Dendritic cell treated with granulocyte-macrophage colony-stimulating factor and Interleukin-4, amounts not matched to agents 40 ng/mL and 50 ng/mL, for 4 days (primary cell): ENCODE results near the gene NELFA.
"Not testable (repeated sequence)": the region's sequence is repeated elsewhere in the genome, so short reads cannot be mapped to it uniquely, and the experiment has no call there.

ENCODE experiments used
- H3K27ac Mint-ChIP-seq: one replicate; pipeline ENCODE4 v1.8.0; 2022; ENCODE audit warnings: mild to moderate bottlenecking, mixed read lengths
- H3K27me3 Mint-ChIP-seq: one replicate; pipeline ENCODE4 v1.8.0; 2022; ENCODE audit warnings: mild to moderate bottlenecking, mixed read lengths
- H3K36me3 Mint-ChIP-seq: one replicate; pipeline ENCODE4 v1.8.0; 2022; ENCODE audit warnings: low read depth, mixed read lengths
- H3K4me1 Mint-ChIP-seq: one replicate; pipeline ENCODE4 v1.8.0; 2022; ENCODE audit warnings: low read depth, mixed read lengths
- H3K4me3 Mint-ChIP-seq: one replicate; pipeline ENCODE4 v1.8.0; 2022; ENCODE audit warnings: mild to moderate bottlenecking, moderate library complexity, mixed read lengths
- H3K9me3 Mint-ChIP-seq: one replicate; pipeline ENCODE4 v1.8.0; 2022; ENCODE audit warnings: mixed read lengths
- intact Hi-C: fragments of 100-400 bp; cut with micrococcal nuclease; formaldehyde crosslinking; loops from one replicate; pipeline ENCODE4 v1.15.0; 2022

The NELFA gene

DNA sequence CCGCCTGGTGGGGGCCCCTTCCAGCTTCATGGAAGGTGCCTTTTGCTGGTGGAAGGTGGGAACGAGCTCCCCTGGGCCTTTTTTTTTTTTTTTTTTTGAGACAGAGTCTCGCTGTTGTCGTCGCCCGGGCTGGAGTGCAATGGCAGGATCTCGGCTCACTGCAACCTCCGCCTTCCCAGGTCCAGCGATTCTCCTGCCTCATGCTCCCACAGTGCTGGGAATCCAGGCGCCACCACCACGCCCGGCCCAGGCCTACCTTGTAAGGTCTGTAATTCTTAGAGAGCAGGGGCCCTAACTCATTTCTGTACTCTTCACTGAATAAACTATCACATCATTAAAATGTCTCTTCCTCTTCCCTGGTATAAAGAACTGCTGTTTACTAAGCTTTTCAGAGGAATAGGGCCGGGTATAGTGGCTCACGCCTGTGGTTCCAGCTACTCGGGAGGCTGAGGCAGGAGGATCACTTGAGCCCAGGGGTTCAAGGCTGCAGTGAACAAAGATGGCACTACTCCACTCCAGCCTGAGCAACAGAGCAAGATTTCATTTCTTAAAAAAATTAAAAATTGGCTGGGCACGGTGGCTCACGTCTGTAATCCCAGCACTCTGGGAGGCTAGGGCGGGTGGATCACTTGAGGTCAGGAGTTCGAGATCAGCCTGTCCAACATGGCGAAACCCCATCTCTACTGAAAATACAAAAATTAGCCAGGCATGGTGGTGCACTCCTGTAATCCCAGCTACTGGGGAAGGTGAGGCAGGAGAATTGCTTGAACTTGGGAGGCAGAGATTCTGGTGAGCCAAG lies 14.9 kb downstream of the NELFA start:
- H3K27me3 Mint-ChIP-seq, H3K27ac Mint-ChIP-seq, H3K4me3 Mint-ChIP-seq, intact Hi-C loops, H3K4me1 Mint-ChIP-seq: not testable (repeated sequence)
- peaks cover 20% of the 10 kb centered on the region for H3K9me3 Mint-ChIP-seq
- H3K36me3 Mint-ChIP-seq = peaks cover 84% of the 10 kb centered on the region

DNA sequence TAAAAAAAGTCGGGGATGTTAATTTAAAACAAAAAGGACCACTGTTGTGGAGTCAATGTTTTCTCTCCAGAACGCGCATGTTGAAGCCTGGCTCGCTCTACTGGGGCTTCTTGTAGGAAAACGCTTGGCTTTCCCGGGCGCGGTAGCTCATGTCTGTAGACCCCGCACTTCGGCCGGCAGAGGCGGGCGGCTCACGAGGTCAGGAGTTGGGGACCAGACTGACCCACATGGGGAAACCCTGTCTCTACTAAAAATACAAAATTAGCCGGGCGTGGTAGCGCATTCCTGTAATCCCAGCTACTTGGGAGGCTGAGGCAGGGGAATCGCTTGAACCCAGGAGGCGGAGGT lies 15.6 kb downstream of the NELFA start:
- no peak overlapping the region for H3K27ac Mint-ChIP-seq
- no peak overlapping the region for H3K4me3 Mint-ChIP-seq
- intact Hi-C loops = no loop called here
- H3K4me1 Mint-ChIP-seq = peaks cover under 1% of the 10 kb centered on the region
- H3K27me3 Mint-ChIP-seq = no peaks in the 10 kb centered on the region
- H3K9me3 Mint-ChIP-seq = peaks cover 12% of the 10 kb centered on the region
- peaks cover 86% of the 10 kb centered on the region for H3K36me3 Mint-ChIP-seq

DNA sequence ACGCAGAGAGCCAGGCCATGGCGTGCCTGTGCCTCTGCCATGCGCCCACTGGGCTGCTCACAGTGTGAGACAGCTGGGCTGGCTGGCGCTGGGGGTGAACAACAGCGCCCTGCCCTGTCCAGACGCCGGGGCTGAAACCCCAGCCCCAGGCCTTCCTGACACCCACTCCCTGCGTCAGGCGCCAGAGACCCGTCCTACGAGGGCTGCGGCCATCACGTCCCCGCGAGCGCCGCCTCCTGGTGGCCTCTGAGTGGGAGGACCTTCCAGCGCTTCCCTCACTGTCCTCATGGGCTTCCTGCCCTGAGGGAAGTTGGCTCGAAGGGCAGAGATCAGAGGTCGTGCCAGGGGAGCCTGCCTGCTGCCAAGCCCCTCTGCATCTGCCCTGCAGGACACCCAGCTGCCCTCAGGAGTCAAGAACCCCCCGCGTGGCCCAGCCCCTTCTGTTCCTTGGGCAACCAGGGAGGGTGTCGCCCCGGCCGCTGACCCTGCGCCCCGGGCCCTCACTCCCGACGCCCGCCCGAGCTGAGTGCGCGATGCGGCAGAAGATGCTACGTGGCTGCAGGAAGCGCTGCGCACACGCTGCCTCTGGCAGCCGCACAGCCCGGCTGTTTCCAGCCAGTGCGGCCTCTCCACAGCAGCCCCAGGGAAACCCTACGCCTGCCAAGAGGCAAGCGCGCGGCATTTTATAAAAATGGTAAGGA lies 16.2 kb downstream of the NELFA start:
- Mint-ChIP-seq H3K4me1 (no peaks in the 10 kb centered on the region), H3K27me3 (no peaks in the 10 kb centered on the region), H3K9me3 (peaks cover 7% of the 10 kb centered on the region), H3K27ac (no peak overlapping the region), H3K36me3 (peaks cover 86% of the 10 kb centered on the region), H3K4me3 (no peak overlapping the region)
- intact Hi-C loops = no loop called here

DNA sequence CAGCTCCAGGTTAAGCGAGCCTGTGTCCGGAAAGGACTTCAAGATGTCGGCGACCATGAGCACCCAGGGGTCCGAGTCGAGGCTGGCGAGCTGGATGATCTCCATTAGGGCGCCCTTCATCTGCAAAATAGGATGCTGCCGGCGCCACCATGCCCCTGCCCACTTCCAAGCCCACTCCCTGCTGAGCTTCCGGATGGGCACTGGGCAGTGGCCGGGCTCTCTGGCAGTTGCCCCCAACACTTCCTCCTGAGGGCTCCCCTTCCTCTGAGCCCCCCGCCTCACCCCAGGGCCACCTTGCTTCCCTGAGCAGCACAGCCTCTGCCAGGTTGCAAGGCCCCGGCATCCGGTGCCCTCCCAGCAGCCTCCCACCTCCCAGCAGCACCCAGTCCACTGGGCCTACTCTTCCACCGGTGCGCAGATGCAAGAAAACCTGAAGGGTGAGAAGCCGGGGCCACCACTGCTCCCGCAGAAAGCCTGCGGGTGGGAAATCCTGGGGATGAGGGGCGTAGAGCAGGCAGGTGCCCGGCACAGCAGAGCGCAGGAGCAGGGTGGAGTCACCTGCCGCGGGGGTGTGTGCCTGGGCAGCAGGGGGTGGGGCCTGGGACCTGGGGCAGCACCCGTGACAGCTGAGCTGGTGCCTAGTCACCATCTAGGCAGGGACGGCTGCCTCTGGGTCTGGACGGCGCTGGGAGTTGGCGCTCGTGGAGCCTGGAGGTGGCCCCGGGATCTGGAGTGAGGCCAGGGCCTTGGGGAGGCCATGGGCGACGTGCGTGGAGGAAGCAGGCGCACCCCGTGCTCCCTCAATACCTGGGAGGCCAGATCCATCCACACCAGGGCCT lies 17.0 kb downstream of the NELFA start:
- no peak overlapping the region for H3K27ac Mint-ChIP-seq
- intact Hi-C loops = no loop called here
- no peaks in the 10 kb centered on the region for H3K9me3 Mint-ChIP-seq
- H3K27me3 Mint-ChIP-seq = no peaks in the 10 kb centered on the region
- H3K36me3 Mint-ChIP-seq = peaks cover 86% of the 10 kb centered on the region
- no peak overlapping the region for H3K4me3 Mint-ChIP-seq
- H3K4me1 Mint-ChIP-seq = no peaks in the 10 kb centered on the region

DNA sequence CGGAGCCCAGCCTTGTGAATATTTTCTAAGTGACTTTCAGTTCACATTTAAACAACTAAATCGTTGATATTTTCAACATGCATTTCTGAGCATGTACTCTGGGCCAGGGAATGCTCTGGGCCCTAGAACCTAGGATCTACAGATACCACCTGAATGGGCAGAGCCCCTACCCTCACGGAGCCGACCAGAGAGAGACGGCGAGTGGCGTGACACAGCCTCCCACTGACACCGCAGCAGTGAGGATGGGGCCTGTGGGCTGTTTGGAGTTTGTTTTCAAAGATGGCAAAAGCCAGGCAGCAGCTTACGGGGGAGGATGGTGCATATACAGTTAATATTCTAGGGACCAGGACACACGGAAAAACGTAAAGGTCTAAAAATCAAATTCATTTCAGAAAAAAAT lies 17.7 kb downstream of the NELFA start:
- no peaks in the 10 kb centered on the region for H3K9me3 Mint-ChIP-seq
- peaks cover 86% of the 10 kb centered on the region for H3K36me3 Mint-ChIP-seq

DNA sequence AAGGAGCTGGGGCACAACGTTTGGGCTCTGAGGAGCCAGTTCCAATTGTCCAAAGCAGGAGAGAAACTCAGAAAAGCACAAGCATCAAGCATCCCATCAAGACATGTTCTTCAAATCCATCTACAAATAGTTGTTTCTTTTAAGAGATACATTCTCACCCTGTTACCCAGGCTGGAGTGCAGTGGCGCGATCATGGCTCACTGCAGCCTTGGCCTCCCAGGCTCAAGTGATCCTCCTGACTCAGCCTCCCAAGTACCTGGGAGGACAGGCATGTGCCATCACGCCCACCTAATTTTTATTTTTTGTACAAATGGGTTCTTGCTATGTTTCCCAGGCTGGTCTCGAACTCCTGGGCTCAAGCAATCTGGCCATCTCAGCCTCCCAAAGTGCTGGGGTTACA lies 18.1 kb downstream of the NELFA start:
- no peaks in the 10 kb centered on the region for H3K4me1 Mint-ChIP-seq
- peaks cover 86% of the 10 kb centered on the region for H3K36me3 Mint-ChIP-seq
- H3K27ac Mint-ChIP-seq = no peak overlapping the region
- H3K9me3 Mint-ChIP-seq = no peaks in the 10 kb centered on the region
- H3K4me3 Mint-ChIP-seq = no peak overlapping the region
- intact Hi-C loops = no loop called here
- H3K27me3 Mint-ChIP-seq = no peaks in the 10 kb centered on the region

More for the DNA sequence above, 17.7 kb downstream of the NELFA start:
- H3K27ac Mint-ChIP-seq = no peak overlapping the region
- no peak overlapping the region for H3K4me3 Mint-ChIP-seq
- no peaks in the 10 kb centered on the region for H3K4me1 Mint-ChIP-seq
- H3K27me3 Mint-ChIP-seq = no peaks in the 10 kb centered on the region
- intact Hi-C loops = no loop called here

DNA sequence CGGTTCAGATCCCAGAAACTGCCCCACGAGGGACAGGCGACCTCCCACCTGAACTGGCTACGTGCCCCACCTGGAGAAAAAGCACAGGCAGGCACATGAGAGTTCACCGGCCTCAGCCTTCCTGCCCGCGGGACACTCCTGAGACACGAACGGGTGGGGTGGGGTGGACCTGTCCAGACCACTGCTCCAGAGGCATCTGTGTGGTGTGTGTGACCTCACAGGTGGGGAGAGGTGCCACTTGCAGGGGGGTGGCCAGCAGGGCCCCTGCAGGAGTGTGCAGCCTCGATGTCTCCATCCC lies 18.5 kb downstream of the NELFA start:
- Mint-ChIP-seq H3K4me1 (no peaks in the 10 kb centered on the region), H3K36me3 (peaks cover 89% of the 10 kb centered on the region), H3K4me3 (no peak overlapping the region), H3K9me3 (no peaks in the 10 kb centered on the region), H3K27me3 (no peaks in the 10 kb centered on the region), H3K27ac (no peak overlapping the region)
- intact Hi-C loops = no loop called here

DNA sequence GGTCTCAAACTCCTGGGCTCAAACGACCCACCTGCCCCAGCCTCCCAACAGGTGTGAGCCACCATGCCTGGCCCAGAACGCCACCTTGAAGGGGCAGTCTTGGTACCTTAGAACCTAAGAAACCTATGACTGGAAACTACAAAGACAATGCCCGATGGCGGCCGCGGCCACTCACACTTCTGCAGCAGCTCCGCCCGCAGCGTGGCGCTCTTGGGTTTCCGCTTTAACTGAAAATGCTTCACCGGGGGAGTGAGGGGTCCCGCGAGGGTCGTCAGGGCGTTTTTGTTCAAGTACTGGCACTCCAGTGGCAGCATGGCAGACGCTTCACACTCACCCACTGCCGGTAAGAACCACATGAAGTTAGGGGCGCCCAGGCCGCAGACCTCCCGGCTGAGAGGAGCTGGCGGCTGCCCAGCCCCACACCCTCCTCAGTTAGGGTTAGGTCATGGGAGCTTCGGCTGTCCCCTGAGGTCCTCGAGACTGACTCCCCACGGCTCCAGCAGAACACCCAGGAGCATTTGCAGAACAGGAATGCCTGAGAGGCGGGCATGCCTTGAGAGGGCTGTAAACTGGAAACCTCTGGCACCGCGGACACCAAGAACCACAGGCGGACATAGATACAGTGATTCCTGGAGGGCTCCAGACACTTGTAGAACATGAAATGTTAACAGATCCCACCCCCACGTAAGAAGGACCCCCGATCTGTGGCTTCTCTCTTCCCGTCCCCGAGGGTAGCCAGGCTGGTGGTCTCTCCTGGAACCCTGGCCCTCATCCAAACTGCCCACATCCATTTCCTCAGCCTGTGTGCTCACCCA lies 19.0 kb downstream of the NELFA start:
- no peak overlapping the region for H3K27ac Mint-ChIP-seq
- H3K4me3 Mint-ChIP-seq = no peak overlapping the region

DNA sequence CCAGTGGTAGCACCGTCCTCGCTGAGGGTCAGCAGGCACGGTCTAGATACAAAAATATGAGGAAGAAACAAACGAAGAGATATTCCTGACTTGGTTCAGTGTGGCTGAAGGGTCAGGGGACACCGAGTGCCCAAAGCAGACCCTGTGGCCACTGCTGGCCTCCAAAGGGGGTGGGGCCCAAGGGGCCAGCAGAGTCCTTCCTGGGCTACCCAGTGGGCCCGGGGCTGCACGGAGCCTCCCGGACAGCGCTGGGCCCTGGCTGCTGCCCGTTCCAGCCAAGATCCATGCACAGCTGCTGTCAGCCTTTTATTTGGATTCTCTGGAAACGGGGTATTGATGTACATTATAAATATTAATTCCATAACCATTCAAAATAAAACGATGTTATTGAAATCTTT lies 20.4 kb downstream of the NELFA start:
- intact Hi-C loops = no loop called here
- H3K4me1 Mint-ChIP-seq = no peaks in the 10 kb centered on the region
- peaks cover 100% of the 10 kb centered on the region for H3K36me3 Mint-ChIP-seq
- H3K27ac Mint-ChIP-seq = no peak overlapping the region
- H3K27me3 Mint-ChIP-seq = no peaks in the 10 kb centered on the region
- H3K9me3 Mint-ChIP-seq = no peaks in the 10 kb centered on the region
- no peak overlapping the region for H3K4me3 Mint-ChIP-seq

More for the DNA sequence above, 19.0 kb downstream of the NELFA start:
- Mint-ChIP-seq H3K27me3 (no peaks in the 10 kb centered on the region), H3K36me3 (peaks cover 95% of the 10 kb centered on the region), H3K9me3 (no peaks in the 10 kb centered on the region), H3K4me1 (no peaks in the 10 kb centered on the region)
- intact Hi-C loops = no loop called here

DNA sequence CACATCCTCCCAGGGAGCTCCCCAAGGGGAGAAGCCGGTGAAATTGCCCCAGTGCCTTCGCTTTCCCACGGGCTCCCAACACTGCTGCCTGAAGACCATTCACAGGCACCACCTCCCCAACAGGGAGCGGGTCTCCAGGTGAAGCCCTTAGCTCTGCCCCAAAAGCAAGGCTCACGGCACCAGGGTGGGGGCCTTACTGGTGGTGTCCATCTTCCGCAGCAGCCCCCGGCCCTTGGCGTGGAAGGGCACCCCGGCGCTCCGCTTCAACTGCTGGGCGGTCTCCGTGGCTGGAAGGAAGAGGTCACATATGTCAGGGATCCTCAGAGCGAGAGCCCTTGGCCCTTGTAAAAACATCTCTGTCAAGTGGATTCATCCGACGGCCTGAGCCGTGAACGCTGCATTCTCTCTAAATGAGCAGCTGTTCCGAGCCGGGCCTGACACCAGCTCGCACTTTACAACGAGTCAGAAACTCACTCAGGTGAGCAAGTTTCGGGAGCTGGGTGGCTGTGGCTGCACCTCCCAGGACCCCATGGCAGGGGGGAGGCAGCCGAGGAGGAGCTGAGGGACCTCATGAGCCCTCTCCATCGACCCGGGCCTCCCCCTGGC lies 20.9 kb downstream of the NELFA start:
- H3K27ac Mint-ChIP-seq = no peak overlapping the region

DNA sequence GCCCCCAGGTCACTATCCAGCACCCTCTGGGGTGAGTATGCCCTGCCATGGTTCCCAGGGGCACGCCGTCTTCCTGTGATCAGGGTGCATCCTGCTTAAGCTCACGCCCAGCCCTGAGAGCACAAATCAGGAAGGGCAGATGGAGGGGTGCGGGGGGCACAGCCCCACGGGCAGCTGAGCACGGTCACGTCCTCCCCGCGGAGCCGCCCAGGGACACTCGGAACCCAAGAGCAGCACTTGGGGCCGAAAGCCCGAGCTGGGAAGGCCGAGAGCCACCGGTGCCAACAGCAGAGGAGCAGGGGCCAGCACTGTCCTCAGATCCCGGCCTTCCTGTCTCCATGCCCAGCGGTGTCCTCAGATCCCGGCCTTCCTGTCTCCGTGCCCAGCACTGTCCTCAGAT lies 21.5 kb downstream of the NELFA start:
- Mint-ChIP-seq H3K4me3 (no peak overlapping the region), H3K4me1 (no peaks in the 10 kb centered on the region), H3K36me3 (peaks cover 100% of the 10 kb centered on the region), H3K9me3 (no peaks in the 10 kb centered on the region), H3K27ac (no peak overlapping the region), H3K27me3 (no peaks in the 10 kb centered on the region)
- intact Hi-C loops = no loop called here

More for the DNA sequence above, 20.9 kb downstream of the NELFA start:
- no peaks in the 10 kb centered on the region for H3K27me3 Mint-ChIP-seq
- H3K9me3 Mint-ChIP-seq = no peaks in the 10 kb centered on the region
- H3K36me3 Mint-ChIP-seq = peaks cover 100% of the 10 kb centered on the region
- intact Hi-C loops = no loop called here
- H3K4me3 Mint-ChIP-seq = no peak overlapping the region
- no peaks in the 10 kb centered on the region for H3K4me1 Mint-ChIP-seq

DNA sequence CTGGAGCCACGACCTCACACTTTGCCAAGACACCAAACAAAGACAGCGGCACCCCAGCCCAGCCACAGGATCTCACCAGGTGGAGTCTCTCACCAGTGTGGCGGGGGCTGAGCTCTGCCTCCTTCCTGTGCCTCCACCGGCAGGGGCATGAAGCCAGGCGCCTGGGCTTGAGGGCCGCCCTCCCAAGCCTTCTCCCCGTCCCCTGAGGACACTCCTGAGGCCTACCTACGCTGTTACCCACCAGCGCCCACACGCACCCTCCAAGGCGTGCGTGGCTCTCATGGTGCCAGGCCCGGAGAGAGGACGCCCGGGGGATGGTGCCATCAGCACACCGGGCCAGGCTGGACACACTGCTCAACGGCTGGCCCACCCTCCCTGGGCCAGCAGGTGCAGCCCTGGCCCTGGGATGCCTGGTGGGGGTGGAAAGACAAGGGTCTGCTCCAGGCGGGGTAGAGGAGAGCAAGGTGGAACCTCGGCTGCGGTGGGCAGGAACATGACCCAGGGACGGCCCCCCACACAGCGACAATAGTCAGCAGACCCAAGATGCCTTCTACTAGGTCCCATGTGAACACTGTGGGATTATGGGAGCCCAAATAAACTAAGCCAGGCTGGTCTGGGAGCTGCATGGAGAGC lies 22.1 kb downstream of the NELFA start:
- no peak overlapping the region for H3K4me3 Mint-ChIP-seq
- H3K27me3 Mint-ChIP-seq = no peaks in the 10 kb centered on the region
- no peaks in the 10 kb centered on the region for H3K4me1 Mint-ChIP-seq
- peaks cover 100% of the 10 kb centered on the region for H3K36me3 Mint-ChIP-seq
- no peak overlapping the region for H3K27ac Mint-ChIP-seq
- intact Hi-C loops = no loop called here
- H3K9me3 Mint-ChIP-seq = no peaks in the 10 kb centered on the region
